ENCODE measurements around the gene PFKP. TPM values are rescaled to one million over a fixed set of nuclear protein-coding genes. Genes with fewer than 3 reads are reported as not detected.

PFKP gene
- total RNA-seq, 1 donor from 2014 or later: 292 TPM

- H3K27me3 ChIP-seq (ENCODE audit: control insufficient read depth, insufficient read depth, low read length): no peaks in the 10 kb centered on the region
- H3K36me3 ChIP-seq (ENCODE audit: control insufficient read depth, insufficient read depth, low read length): no peaks in the 10 kb centered on the region
- DNase-seq (ENCODE audit: low read depth): no peak
- H3K4me3 ChIP-seq (ENCODE audit: low read depth, low read length): no peak overlapping the region
- TF ChIP-seq CTCF (IDR thresholded peaks at IDR 0.05; ENCODE audit: insufficient read depth, low read length, poor library complexity, severe bottlenecking): no peak
Observed at GRCh38 chr10:3082290-3082689, 14.9 kb downstream of the PFKP start.

- H3K4me3 ChIP-seq (ENCODE audit: low read depth, low read length): no peak overlapping the region
- no peak for TF ChIP-seq CTCF (IDR thresholded peaks at IDR 0.05; ENCODE audit: insufficient read depth, low read length, poor library complexity, severe bottlenecking)
- no peak for DNase-seq (ENCODE audit: low read depth)
Observed at GRCh38 chr10:3085785-3086567, 18.6 kb downstream of the PFKP start.

GRCh38 chr10:3090388-3090787 is 23.0 kb downstream of the PFKP start:
- H3K27me3 ChIP-seq (ENCODE audit: control insufficient read depth, insufficient read depth, low read length): no peaks in the 10 kb centered on the region
- H3K36me3 ChIP-seq (ENCODE audit: control insufficient read depth, insufficient read depth, low read length): no peaks in the 10 kb centered on the region
- H3K4me3 ChIP-seq (ENCODE audit: low read depth, low read length): no peak overlapping the region
- no peak for TF ChIP-seq CTCF (IDR thresholded peaks at IDR 0.05; ENCODE audit: insufficient read depth, low read length, poor library complexity, severe bottlenecking)
- no peak for DNase-seq (ENCODE audit: low read depth)

More at GRCh38 chr10:3085785-3086567, 18.6 kb downstream of the PFKP start:
- Histone ChIP-seq H3K36me3 (ENCODE audit: control insufficient read depth, insufficient read depth, low read length) (no peaks in the 10 kb centered on the region), H3K27me3 (ENCODE audit: control insufficient read depth, insufficient read depth, low read length) (no peaks in the 10 kb centered on the region)

GRCh38 chr10:3090914-3091787 is 23.8 kb downstream of the PFKP start:
- DNase-seq (ENCODE audit: low read depth): peak; percentile 51
- Histone ChIP-seq H3K27me3 (ENCODE audit: control insufficient read depth, insufficient read depth, low read length) (no peaks in the 10 kb centered on the region), H3K4me3 (ENCODE audit: low read depth, low read length) (no peak overlapping the region), H3K36me3 (ENCODE audit: control insufficient read depth, insufficient read depth, low read length) (no peaks in the 10 kb centered on the region)
- no peak for TF ChIP-seq CTCF (IDR thresholded peaks at IDR 0.05; ENCODE audit: insufficient read depth, low read length, poor library complexity, severe bottlenecking)

GRCh38 chr10:3091921-3092320 is 24.6 kb downstream of the PFKP start:
- no peak overlapping the region for H3K4me3 ChIP-seq (ENCODE audit: low read depth, low read length)
- TF ChIP-seq CTCF (IDR thresholded peaks at IDR 0.05; ENCODE audit: insufficient read depth, low read length, poor library complexity, severe bottlenecking): no peak
- no peaks in the 10 kb centered on the region for H3K27me3 ChIP-seq (ENCODE audit: control insufficient read depth, insufficient read depth, low read length)
- H3K36me3 ChIP-seq (ENCODE audit: control insufficient read depth, insufficient read depth, low read length): no peaks in the 10 kb centered on the region
- no peak for DNase-seq (ENCODE audit: low read depth)

Measured in kidney epithelial cell (primary cell).